Measurements from ENCODE around the gene IL1RAPL1. TPM values are rescaled to one million over a fixed set of nuclear protein-coding genes. Genes with fewer than 3 reads are reported as not detected.

IL1RAPL1 gene
- polyA plus RNA-seq, 1 donor from 2014 or later = not detected

DNA sequence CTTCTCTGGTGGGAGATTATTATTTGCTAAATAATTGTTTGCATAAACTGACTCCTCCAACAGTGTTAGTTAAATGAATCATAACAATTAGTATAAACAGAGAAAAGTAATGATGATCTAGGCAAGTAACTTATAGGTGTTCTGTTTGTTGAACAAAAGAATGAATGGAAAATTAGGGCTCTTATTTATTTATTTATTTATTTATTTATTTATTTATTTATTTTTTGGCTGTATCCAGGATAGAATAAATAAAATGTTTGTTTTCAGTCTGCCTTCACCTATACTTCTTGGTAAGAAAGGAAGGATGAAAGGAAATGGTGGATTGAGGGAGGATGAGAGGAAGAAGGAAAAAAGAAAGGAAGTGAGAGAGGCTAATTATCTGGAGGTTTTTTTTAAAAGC, 1066.5 kb downstream of the IL1RAPL1 start:
- no peaks in the 10 kb centered on the region for H3F3A ChIP-seq (ENCODE audit: insufficient read depth, low read length, poor library complexity, severe bottlenecking)
- no peaks in the 10 kb centered on the region for H3K9me3 ChIP-seq (ENCODE audit: low read length)
- TF ChIP-seq RAD21 (conservative IDR thresholded peaks at IDR 0.05) (no peak), MXI1 (conservative IDR thresholded peaks at IDR 0.05; ENCODE audit: poor library complexity, severe bottlenecking) (no peak), EZH2 (IDR thresholded peaks at IDR 0.05; ENCODE audit: borderline replicate concordance, insufficient read depth, low read length, poor library complexity, severe bottlenecking) (no peak), EP300 (conservative IDR thresholded peaks at IDR 0.05; ENCODE audit: poor library complexity, severe bottlenecking) (no peak), TAF1 (IDR thresholded peaks at IDR 0.05; ENCODE audit: low read depth) (no peak), SMC3 (conservative IDR thresholded peaks at IDR 0.05; ENCODE audit: poor library complexity) (no peak), POLR2AphosphoS5 (IDR thresholded peaks at IDR 0.05) (no peak)
- TF ChIP-seq, protein P1, sequence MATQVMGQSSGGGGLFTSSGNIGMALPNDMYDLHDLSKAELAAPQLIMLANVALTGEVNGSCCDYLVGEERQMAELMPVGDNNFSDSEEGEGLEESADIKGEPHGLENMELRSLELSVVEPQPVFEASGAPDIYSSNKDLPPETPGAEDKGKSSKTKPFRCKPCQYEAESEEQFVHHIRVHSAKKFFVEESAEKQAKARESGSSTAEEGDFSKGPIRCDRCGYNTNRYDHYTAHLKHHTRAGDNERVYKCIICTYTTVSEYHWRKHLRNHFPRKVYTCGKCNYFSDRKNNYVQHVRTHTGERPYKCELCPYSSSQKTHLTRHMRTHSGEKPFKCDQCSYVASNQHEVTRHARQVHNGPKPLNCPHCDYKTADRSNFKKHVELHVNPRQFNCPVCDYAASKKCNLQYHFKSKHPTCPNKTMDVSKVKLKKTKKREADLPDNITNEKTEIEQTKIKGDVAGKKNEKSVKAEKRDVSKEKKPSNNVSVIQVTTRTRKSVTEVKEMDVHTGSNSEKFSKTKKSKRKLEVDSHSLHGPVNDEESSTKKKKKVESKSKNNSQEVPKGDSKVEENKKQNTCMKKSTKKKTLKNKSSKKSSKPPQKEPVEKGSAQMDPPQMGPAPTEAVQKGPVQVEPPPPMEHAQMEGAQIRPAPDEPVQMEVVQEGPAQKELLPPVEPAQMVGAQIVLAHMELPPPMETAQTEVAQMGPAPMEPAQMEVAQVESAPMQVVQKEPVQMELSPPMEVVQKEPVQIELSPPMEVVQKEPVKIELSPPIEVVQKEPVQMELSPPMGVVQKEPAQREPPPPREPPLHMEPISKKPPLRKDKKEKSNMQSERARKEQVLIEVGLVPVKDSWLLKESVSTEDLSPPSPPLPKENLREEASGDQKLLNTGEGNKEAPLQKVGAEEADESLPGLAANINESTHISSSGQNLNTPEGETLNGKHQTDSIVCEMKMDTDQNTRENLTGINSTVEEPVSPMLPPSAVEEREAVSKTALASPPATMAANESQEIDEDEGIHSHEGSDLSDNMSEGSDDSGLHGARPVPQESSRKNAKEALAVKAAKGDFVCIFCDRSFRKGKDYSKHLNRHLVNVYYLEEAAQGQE (IDR thresholded peaks at IDR 0.05; ENCODE audit: borderline replicate concordance) = no peak
- TF ChIP-seq, protein P2, sequence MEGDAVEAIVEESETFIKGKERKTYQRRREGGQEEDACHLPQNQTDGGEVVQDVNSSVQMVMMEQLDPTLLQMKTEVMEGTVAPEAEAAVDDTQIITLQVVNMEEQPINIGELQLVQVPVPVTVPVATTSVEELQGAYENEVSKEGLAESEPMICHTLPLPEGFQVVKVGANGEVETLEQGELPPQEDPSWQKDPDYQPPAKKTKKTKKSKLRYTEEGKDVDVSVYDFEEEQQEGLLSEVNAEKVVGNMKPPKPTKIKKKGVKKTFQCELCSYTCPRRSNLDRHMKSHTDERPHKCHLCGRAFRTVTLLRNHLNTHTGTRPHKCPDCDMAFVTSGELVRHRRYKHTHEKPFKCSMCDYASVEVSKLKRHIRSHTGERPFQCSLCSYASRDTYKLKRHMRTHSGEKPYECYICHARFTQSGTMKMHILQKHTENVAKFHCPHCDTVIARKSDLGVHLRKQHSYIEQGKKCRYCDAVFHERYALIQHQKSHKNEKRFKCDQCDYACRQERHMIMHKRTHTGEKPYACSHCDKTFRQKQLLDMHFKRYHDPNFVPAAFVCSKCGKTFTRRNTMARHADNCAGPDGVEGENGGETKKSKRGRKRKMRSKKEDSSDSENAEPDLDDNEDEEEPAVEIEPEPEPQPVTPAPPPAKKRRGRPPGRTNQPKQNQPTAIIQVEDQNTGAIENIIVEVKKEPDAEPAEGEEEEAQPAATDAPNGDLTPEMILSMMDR (IDR thresholded peaks at IDR 0.05; ENCODE audit: poor library complexity, severe bottlenecking) = no peak
- H3K36me3 ChIP-seq (ENCODE audit: insufficient read depth, low read length) = no peaks in the 10 kb centered on the region
- no peak overlapping the region for H3K4me2 ChIP-seq (ENCODE audit: low read length)
- H3K79me2 ChIP-seq (replicated peaks; ENCODE audit: insufficient read depth, low read length) = no peaks in the 10 kb centered on the region
- H3K9ac ChIP-seq (ENCODE audit: low read length) = no peak overlapping the region
- no peak overlapping the region for H3K4me3 ChIP-seq (ENCODE audit: low read length)
- H3K27ac ChIP-seq (ENCODE audit: low read length) = no peak overlapping the region
- H3K9me2 ChIP-seq (ENCODE audit: insufficient read depth, low read length) = no peaks in the 10 kb centered on the region
- no peaks in the 10 kb centered on the region for H4K20me1 ChIP-seq (ENCODE audit: insufficient read depth)
- no peak overlapping the region for H2AFZ ChIP-seq (ENCODE audit: low read depth, low read length)
- H3K27me3 ChIP-seq (ENCODE audit: insufficient read depth, low read depth, low read length) = no peaks in the 10 kb centered on the region

DNA sequence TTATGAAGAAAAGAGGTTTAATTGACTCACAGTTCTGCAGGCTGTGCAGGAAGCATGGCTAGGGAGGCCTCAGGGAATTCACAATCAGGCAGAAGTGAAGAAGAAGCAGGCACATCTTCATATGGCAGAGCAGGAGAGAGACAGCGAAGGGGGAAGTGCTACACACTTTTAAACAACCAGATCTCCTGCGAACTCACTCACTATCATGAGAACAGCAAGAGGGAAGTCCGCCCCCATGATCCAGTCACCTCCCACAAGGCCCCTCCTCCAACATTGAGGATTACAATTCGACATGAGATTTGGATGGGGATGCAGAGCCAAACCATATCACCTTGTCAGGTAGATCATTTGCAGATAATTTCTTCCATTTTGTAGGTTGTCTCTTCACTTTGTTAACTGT, 1072.7 kb downstream of the IL1RAPL1 start:
- no peak for TF ChIP-seq EP300 (conservative IDR thresholded peaks at IDR 0.05; ENCODE audit: poor library complexity, severe bottlenecking)
- no peak for TF ChIP-seq POLR2AphosphoS5 (IDR thresholded peaks at IDR 0.05)
- TF ChIP-seq MXI1 (conservative IDR thresholded peaks at IDR 0.05; ENCODE audit: poor library complexity, severe bottlenecking) = no peak
- TF ChIP-seq TAF1 (IDR thresholded peaks at IDR 0.05; ENCODE audit: low read depth) = no peak
- TF ChIP-seq, protein P2 (IDR thresholded peaks at IDR 0.05; ENCODE audit: poor library complexity, severe bottlenecking) = no peak
- no peak for TF ChIP-seq EZH2 (IDR thresholded peaks at IDR 0.05; ENCODE audit: borderline replicate concordance, insufficient read depth, low read length, poor library complexity, severe bottlenecking)
- no peak for TF ChIP-seq RAD21 (conservative IDR thresholded peaks at IDR 0.05)
- no peak for TF ChIP-seq SMC3 (conservative IDR thresholded peaks at IDR 0.05; ENCODE audit: poor library complexity)
- TF ChIP-seq, protein P1 (IDR thresholded peaks at IDR 0.05; ENCODE audit: borderline replicate concordance) = no peak
- Histone ChIP-seq H3K79me2 (replicated peaks; ENCODE audit: insufficient read depth, low read length) (no peaks in the 10 kb centered on the region), H3K4me2 (ENCODE audit: low read length) (no peak overlapping the region), H3K9me2 (ENCODE audit: insufficient read depth, low read length) (no peaks in the 10 kb centered on the region), H3K9me3 (ENCODE audit: low read length) (no peaks in the 10 kb centered on the region), H3K27ac (ENCODE audit: low read length) (no peak overlapping the region), H3K36me3 (ENCODE audit: insufficient read depth, low read length) (no peaks in the 10 kb centered on the region), H3K27me3 (ENCODE audit: insufficient read depth, low read depth, low read length) (no peaks in the 10 kb centered on the region), H2AFZ (ENCODE audit: low read depth, low read length) (no peak overlapping the region), H4K20me1 (ENCODE audit: insufficient read depth) (no peaks in the 10 kb centered on the region), H3K9ac (ENCODE audit: low read length) (no peak overlapping the region), H3F3A (ENCODE audit: insufficient read depth, low read length, poor library complexity, severe bottlenecking) (no peaks in the 10 kb centered on the region), H3K4me3 (ENCODE audit: low read length) (no peak overlapping the region)
